GM23248 (cell line): ENCODE measurements around the gene WNT1.

ENCODE experiments used
- EZH2 ChIP-seq: fragments of 200-600 bp; sonication (generic); IDR thresholded peaks from 2 replicates; pipeline ENCODE4 v1.6.1; 2018; ENCODE audit warnings: antibody characterized with exemption, mild to moderate bottlenecking; ENCODE audit not compliant: insufficient read depth, poor library complexity, severe bottlenecking
- EZH2phosphoT487 ChIP-seq: fragments of 200-600 bp; sonication (generic); IDR thresholded peaks from 2 replicates; pipeline ENCODE4 v1.6.1; 2018; ENCODE audit warnings: antibody characterized with exemption, moderate library complexity, mild to moderate bottlenecking, low read depth; ENCODE audit not compliant: insufficient read depth

GRCh38 chr12:48960834-48961233, 17.3 kb upstream of the WNT1 start:
- no peak for TF ChIP-seq EZH2
- no peak for TF ChIP-seq EZH2phosphoT487
